ENCODE measurements around the gene TSEN2. TPM values are rescaled to one million over a fixed set of nuclear protein-coding genes. Genes with fewer than 3 reads are reported as not detected.

Gene TSEN2
- polyA plus RNA-seq, 1 donor (not counting 4 experiments of a cell fraction or from before 2014, with no cell fraction given): 23.8 TPM

DNA sequence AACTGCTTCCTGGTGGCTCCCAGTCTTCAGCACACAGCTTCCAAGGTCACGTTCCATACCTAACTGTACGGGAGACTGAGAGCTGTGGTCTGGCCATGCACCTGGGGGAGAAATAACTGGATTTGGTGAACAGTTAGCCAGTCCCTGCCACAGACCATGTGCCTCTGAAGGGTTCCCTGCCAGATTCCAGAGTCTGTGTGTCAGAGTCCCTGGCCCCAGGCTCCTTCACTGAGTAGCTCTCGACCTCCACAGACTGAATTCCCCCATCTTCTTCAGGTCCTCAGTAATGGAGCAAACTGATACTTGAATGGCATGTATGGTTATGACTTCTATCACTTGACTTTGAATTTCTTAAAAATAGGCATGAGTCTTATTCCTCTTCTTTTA lies 43.5 kb downstream of the TSEN2 start:
- Histone ChIP-seq H3K9me1 (ENCODE audit: control insufficient read depth, extremely low read depth, insufficient read depth, low read length) (peaks cover under 1% of the 10 kb centered on the region), H3K79me2 (ENCODE audit: control insufficient read depth, insufficient read depth, low read length) (no peaks in the 10 kb centered on the region), H3K36me3 (ENCODE audit: control insufficient read depth in 2 of 2, extremely low read depth in 1 of 2, insufficient read depth in 2 of 2, low read length in 2 of 2) (peaks cover 15 to 27% of the 10 kb centered on the region in 2 experiments), H3K9ac (ENCODE audit: control insufficient read depth, extremely low read depth, insufficient read depth, low read length) (no peak overlapping the region), H3K27me3 (ENCODE audit: control insufficient read depth, extremely low read depth, insufficient read depth, low read length) (no peaks in the 10 kb centered on the region), H3K4me1 (ENCODE audit: control insufficient read depth, extremely low read depth, insufficient read depth, low read length) (no peaks in the 10 kb centered on the region), H4K20me1 (ENCODE audit: control insufficient read depth, extremely low read depth, insufficient read depth, low read length) (no peaks in the 10 kb centered on the region), H3K9me3 (ENCODE audit: control insufficient read depth, low read depth, low read length) (no peaks in the 10 kb centered on the region), H3K4me3 (ENCODE audit: control insufficient read depth in 2 of 3, extremely low read depth in 1 of 3, insufficient read depth in 2 of 3, low read depth in 1 of 3, low read length in 3 of 3) (no peak overlapping the region), H3K27ac (ENCODE audit: control insufficient read depth, insufficient read depth, low read length) (no peak overlapping the region), H2AFZ (ENCODE audit: control insufficient read depth, low read length) (no peak overlapping the region), H3K4me2 (ENCODE audit: control insufficient read depth, extremely low read depth, insufficient read depth, low read depth, low read length) (no peak overlapping the region)
- DNase-seq (ENCODE audit: low read depth, low spot score) (no peak), FAIRE-seq (no peak)
- dilution Hi-C loops (cut with MboI; ENCODE audit: extremely low pct_ligation_motif_present, low sequenced_read_pairs): no loop called here
- TF ChIP-seq, protein P1, sequence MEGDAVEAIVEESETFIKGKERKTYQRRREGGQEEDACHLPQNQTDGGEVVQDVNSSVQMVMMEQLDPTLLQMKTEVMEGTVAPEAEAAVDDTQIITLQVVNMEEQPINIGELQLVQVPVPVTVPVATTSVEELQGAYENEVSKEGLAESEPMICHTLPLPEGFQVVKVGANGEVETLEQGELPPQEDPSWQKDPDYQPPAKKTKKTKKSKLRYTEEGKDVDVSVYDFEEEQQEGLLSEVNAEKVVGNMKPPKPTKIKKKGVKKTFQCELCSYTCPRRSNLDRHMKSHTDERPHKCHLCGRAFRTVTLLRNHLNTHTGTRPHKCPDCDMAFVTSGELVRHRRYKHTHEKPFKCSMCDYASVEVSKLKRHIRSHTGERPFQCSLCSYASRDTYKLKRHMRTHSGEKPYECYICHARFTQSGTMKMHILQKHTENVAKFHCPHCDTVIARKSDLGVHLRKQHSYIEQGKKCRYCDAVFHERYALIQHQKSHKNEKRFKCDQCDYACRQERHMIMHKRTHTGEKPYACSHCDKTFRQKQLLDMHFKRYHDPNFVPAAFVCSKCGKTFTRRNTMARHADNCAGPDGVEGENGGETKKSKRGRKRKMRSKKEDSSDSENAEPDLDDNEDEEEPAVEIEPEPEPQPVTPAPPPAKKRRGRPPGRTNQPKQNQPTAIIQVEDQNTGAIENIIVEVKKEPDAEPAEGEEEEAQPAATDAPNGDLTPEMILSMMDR (optimal IDR thresholded peaks at IDR 0.05 in 1 of 3, IDR thresholded peaks at IDR 0.05 in 1 of 3, conservative IDR thresholded peaks at IDR 0.05 in 1 of 3; ENCODE audit: extremely low read depth in 1 of 3, insufficient read depth in 2 of 3, low read length in 3 of 3): no peak
- TF ChIP-seq EZH2 (IDR thresholded peaks at IDR 0.05; ENCODE audit: low read length): no peak

DNA sequence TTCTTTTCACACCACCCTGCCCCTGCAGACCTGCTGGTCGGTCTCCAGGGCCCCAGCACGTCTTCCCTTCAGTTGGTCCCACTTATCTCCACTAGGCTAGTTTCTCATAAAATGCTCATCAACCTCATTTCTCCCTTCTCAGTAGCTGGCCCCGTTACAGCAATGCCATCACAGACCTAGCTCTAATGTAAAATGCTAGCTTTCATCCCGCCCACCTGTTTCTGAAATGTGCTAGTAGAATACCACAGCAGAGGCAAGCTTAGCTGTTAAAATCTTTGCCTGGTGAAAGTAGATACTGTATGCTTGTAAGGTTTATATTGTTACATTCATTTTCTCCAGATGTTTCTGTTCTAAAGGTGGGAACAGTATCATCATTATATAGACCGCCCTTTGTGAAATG lies 47.9 kb downstream of the TSEN2 start:
- Histone ChIP-seq H3K9me1 (ENCODE audit: control insufficient read depth, extremely low read depth, insufficient read depth, low read length) (no peaks in the 10 kb centered on the region), H3K9me3 (ENCODE audit: control insufficient read depth, low read depth, low read length) (no peaks in the 10 kb centered on the region), H3K4me3 (ENCODE audit: control insufficient read depth in 2 of 3, extremely low read depth in 1 of 3, insufficient read depth in 2 of 3, low read depth in 1 of 3, low read length in 3 of 3) (no peak overlapping the region), H3K27ac (ENCODE audit: control insufficient read depth, insufficient read depth, low read length) (no peak overlapping the region), H3K9ac (ENCODE audit: control insufficient read depth, extremely low read depth, insufficient read depth, low read length) (no peak overlapping the region), H3K4me2 (ENCODE audit: control insufficient read depth, extremely low read depth, insufficient read depth, low read depth, low read length) (no peak overlapping the region), H3K4me1 (ENCODE audit: control insufficient read depth, extremely low read depth, insufficient read depth, low read length) (peaks cover 7% of the 10 kb centered on the region), H2AFZ (ENCODE audit: control insufficient read depth, low read length) (no peak overlapping the region), H3K36me3 (ENCODE audit: control insufficient read depth in 2 of 2, extremely low read depth in 1 of 2, insufficient read depth in 2 of 2, low read length in 2 of 2) (peaks cover 12 to 19% of the 10 kb centered on the region in 2 experiments), H3K79me2 (ENCODE audit: control insufficient read depth, insufficient read depth, low read length) (no peaks in the 10 kb centered on the region), H4K20me1 (ENCODE audit: control insufficient read depth, extremely low read depth, insufficient read depth, low read length) (no peaks in the 10 kb centered on the region), H3K27me3 (ENCODE audit: control insufficient read depth, extremely low read depth, insufficient read depth, low read length) (no peaks in the 10 kb centered on the region)
- TF ChIP-seq EZH2 (IDR thresholded peaks at IDR 0.05; ENCODE audit: low read length): no peak
- TF ChIP-seq, protein P1 (optimal IDR thresholded peaks at IDR 0.05 in 1 of 3, IDR thresholded peaks at IDR 0.05 in 1 of 3, conservative IDR thresholded peaks at IDR 0.05 in 1 of 3; ENCODE audit: extremely low read depth in 1 of 3, insufficient read depth in 2 of 3, low read length in 3 of 3): no peak
- dilution Hi-C loops (cut with MboI; ENCODE audit: extremely low pct_ligation_motif_present, low sequenced_read_pairs): no loop called here
- DNase-seq (ENCODE audit: low read depth, low spot score) (no peak), FAIRE-seq (no peak)

All from keratinocyte (primary cell).